BE2C (cell line): ENCODE data around the gene LACC1. TPM values are rescaled to one million over a fixed set of nuclear protein-coding genes. Genes with fewer than 3 reads are reported as not detected.

Experiments
- DNase-seq: peaks from one replicate; pipeline ENCODE4 v3.0.0-alpha.2; 2020
- H3K27me3 ChIP-seq: fragments of 250-450 bp; sonication (Bioruptor Pico); 2 replicates; pipeline ENCODE4 v1.5.1; 2020; ENCODE audit warnings: mild to moderate bottlenecking
- H3K36me3 ChIP-seq: fragments of 250-450 bp; sonication (Bioruptor Pico); 2 replicates; pipeline ENCODE4 v1.5.1; 2020; ENCODE audit warnings: mild to moderate bottlenecking
- H3K4me1 ChIP-seq: fragments of 250-450 bp; sonication (Bioruptor Pico); 2 replicates; pipeline ENCODE4 v1.5.1; 2020
- H3K4me3 ChIP-seq: 2 replicates; pipeline ENCODE4 v1.5.1; 2011; ENCODE audit warnings: low read depth, low read length
- H3K9me3 ChIP-seq: fragments of 250-450 bp; sonication (Bioruptor Pico); 2 replicates; pipeline ENCODE4 v1.5.1; 2020
- polyA plus RNA-seq: library from polyadenylated mRNA; unstranded; fragments of >200 nt; gene quantifications from one replicate; pipeline ENCODE4 v1.2.1, GENCODE V29; 2012; ENCODE audit warnings: low read depth, missing spikeins; ENCODE audit not compliant: insufficient read length, insufficient read depth
- TF ChIP-seq, protein P1 (sequence below): IDR thresholded peaks from 2 replicates; pipeline ENCODE4 v1.5.1; 2012; ENCODE audit warnings: mild to moderate bottlenecking, low read depth, low read length

LACC1 gene
- 0.25 TPM for polyA plus RNA-seq

DNA sequence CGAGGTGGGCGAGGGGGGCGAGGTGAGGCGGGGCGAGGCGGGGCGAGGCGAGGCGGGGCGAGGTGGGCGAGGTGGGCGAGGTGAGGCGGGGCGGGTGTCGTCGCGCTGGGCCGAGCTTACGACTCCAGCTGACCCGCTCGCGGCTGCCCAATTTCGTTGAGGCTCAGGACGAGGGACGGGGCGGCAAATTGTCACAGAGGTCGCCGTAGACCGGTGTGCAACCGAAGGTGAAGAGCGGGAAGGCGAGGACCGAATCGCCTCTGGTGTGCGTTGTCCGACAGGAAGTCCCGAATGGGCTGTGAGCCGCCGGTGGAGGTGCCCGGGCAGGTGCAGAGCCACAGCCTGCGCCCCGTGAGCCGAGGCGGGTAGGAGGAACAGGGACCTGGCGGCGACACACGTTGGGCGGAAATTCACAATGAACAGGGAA is at the start of gene LACC1:
LACC1 (plus strand) TSS at position 150 of the 427 bp plus-strand sequence. CDS start 1,082 bp downstream, outside the sequence.
- DNase-seq = no peak
- TF ChIP-seq, protein P1, sequence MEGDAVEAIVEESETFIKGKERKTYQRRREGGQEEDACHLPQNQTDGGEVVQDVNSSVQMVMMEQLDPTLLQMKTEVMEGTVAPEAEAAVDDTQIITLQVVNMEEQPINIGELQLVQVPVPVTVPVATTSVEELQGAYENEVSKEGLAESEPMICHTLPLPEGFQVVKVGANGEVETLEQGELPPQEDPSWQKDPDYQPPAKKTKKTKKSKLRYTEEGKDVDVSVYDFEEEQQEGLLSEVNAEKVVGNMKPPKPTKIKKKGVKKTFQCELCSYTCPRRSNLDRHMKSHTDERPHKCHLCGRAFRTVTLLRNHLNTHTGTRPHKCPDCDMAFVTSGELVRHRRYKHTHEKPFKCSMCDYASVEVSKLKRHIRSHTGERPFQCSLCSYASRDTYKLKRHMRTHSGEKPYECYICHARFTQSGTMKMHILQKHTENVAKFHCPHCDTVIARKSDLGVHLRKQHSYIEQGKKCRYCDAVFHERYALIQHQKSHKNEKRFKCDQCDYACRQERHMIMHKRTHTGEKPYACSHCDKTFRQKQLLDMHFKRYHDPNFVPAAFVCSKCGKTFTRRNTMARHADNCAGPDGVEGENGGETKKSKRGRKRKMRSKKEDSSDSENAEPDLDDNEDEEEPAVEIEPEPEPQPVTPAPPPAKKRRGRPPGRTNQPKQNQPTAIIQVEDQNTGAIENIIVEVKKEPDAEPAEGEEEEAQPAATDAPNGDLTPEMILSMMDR = no peak
- H3K36me3 ChIP-seq = no peaks in the 10 kb centered on the region

DNA sequence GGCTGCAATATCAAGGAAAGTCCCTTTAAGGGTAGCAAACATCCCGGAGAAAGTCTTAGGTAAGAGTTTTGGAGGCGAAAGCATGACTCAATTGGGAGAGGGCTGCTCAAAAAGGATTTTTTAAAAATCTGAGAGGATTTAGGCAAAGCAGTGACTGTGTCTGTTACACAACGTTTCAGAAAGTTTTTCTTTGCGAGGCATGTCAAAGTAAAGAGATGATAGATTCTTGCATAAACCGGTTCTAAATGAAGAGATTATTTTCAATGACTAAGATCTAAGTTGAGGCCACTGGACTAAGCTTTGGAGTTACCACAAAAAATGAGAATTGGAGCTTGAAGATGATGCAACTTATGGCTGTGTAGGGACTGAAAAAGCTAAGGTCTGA is 49.2 kb upstream of the LACC1 start:
- Histone ChIP-seq H3K36me3 (no peaks in the 10 kb centered on the region), H3K4me3 (no peak overlapping the region), H3K4me1 (no peaks in the 10 kb centered on the region; the same call in 1 of the 2 replicates), H3K27me3 (no peaks in the 10 kb centered on the region), H3K9me3 (no peaks in the 10 kb centered on the region)
- DNase-seq = no peak
- TF ChIP-seq, protein P1 = no peak

More for the DNA sequence above, at the start of gene LACC1:
- H3K27me3 ChIP-seq = peaks cover 10% of the 10 kb centered on the region
- peak within 1 kb of the TSS; percentile 71 for H3K4me3 ChIP-seq
- no peaks in the 10 kb centered on the region for H3K4me1 ChIP-seq
- no peaks in the 10 kb centered on the region for H3K9me3 ChIP-seq

DNA sequence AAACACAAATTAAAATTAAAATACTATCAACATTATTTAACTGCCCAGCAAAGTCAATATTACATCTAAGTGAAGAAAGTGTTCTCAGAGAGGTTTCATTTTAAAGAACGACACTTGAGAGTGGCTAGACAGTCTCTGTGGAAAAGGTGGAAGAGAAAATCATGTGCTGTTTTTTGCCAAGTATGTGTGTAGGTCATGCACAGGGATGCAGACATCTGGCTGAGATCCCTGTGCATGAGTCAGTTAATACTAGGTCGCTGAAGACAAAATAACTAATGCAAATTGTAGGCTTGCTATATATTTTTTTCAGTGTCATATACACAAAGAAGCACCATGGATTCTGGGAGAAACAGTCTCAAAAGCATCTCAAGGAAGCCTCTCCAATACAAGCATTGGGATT is 48.6 kb upstream of the LACC1 start:
- H3K9me3 ChIP-seq = no peaks in the 10 kb centered on the region
- H3K4me1 ChIP-seq = no peaks in the 10 kb centered on the region; the same call in 1 of the 2 replicates
- no peak overlapping the region for H3K4me3 ChIP-seq
- no peaks in the 10 kb centered on the region for H3K27me3 ChIP-seq
- no peaks in the 10 kb centered on the region for H3K36me3 ChIP-seq
- no peak for DNase-seq
- TF ChIP-seq, protein P1 = no peak

DNA sequence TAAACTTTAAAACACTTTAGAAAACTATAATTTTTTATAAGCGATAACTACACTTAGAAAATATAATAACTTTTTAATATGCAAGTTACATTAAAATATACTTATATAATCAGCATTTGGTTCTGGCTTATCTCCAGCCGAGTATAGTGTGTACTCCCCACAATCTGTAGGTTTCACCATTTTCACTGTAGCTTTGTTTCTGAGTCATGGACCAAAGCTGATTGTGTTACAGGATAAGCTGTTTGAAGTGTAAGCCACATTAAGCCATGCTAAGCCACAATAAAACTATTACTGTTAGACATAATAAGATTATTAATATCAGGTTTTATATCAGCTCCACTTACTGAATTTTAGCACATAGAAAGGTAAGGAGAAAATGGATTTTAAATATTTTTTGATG is 44.0 kb upstream of the LACC1 start:
- Histone ChIP-seq H3K36me3 (no peaks in the 10 kb centered on the region), H3K27me3 (no peaks in the 10 kb centered on the region), H3K4me1 (no peaks in the 10 kb centered on the region; the same call in 1 of the 2 replicates), H3K4me3 (no peak overlapping the region), H3K9me3 (no peaks in the 10 kb centered on the region)
- no peak for DNase-seq
- TF ChIP-seq, protein P1 = no peak

DNA sequence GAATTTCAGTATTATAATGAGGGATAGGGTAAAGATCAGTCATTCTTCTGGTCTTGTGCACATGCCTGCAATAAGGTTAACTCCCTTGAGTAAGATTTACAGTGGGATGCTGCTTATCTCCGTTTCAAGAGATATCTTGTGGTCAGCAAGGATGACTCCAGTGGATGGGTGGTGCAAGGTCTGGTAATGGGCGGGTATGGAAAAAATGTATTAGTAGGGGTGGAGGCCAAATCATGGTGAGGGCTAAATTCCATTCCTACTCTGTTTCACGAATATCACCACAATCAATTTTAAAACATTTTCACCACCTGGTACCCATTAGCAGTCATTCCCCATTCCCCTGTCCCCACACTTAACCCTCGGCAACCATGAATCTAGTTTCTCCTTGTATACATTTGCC is 40.8 kb upstream of the LACC1 start:
- H3K9me3 ChIP-seq = no peaks in the 10 kb centered on the region
- H3K4me3 ChIP-seq = no peak overlapping the region
- H3K36me3 ChIP-seq = no peaks in the 10 kb centered on the region
- TF ChIP-seq, protein P1 = no peak
- DNase-seq = no peak
- no peaks in the 10 kb centered on the region for H3K27me3 ChIP-seq
- H3K4me1 ChIP-seq = no peaks in the 10 kb centered on the region

DNA sequence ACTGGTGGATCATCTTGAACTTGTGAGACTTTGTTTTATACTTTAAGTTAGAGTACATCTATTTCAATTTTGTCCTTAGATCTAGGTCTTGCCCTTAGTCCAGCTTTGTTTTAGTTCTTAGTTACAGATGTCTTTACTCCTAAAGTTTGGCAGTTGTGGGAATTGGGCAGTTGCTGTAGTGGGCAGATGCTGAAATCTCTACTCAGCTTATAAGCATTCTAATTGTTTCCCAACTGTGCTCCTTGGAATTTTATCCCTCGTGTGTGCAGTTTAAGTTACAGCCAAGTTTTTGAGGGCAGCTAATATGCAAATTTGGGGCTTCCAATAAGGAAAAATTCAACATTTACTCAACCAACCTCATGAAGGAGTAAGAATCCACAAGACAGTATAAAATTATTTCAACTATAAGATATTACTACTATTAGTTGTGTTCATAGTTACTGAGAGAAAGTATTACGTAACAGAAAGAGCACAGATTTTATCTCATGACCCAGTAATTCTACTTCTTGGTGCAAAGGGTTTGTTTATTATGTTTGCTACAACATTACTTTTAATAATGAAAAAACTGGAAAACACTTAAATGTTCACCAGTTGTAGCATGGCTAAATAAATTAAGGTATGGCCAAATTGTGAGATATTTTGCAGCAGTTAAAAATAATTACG is 33.1 kb upstream of the LACC1 start:
- no peaks in the 10 kb centered on the region for H3K27me3 ChIP-seq
- H3K36me3 ChIP-seq = no peaks in the 10 kb centered on the region
- DNase-seq = no peak
- H3K4me3 ChIP-seq = no peak overlapping the region
- H3K4me1 ChIP-seq = no peaks in the 10 kb centered on the region
- H3K9me3 ChIP-seq = no peaks in the 10 kb centered on the region; the same call in 1 of the 2 replicates
- TF ChIP-seq, protein P1 = no peak
